Measurements from ENCODE around the gene NPSR1.

The NPSR1 gene

DNA sequence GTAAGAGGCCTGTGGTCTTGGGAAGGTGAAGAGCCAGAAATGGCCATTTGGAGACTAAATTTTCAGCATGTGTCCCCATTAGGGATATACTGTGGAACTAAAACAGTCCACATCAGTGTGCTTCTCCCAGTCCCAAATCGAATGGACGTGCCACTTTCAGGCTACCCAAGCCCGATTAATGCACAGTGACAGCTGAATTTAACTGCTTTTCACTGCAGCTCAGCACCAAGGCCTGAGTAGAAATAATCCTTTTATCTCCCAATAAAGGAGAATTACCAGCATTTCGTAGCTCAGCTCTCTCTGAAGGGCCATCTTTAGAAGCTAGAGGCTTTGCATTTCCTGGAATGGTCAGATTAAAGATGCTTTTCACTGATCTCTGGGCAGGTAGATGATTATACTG lies 183.3 kb downstream of the NPSR1 start:
- no peak for DNase-seq (ENCODE audit: low read depth)
- H3K4me3 ChIP-seq (ENCODE audit: low read depth, low read length), result no peak overlapping the region
- TF ChIP-seq, protein P1, sequence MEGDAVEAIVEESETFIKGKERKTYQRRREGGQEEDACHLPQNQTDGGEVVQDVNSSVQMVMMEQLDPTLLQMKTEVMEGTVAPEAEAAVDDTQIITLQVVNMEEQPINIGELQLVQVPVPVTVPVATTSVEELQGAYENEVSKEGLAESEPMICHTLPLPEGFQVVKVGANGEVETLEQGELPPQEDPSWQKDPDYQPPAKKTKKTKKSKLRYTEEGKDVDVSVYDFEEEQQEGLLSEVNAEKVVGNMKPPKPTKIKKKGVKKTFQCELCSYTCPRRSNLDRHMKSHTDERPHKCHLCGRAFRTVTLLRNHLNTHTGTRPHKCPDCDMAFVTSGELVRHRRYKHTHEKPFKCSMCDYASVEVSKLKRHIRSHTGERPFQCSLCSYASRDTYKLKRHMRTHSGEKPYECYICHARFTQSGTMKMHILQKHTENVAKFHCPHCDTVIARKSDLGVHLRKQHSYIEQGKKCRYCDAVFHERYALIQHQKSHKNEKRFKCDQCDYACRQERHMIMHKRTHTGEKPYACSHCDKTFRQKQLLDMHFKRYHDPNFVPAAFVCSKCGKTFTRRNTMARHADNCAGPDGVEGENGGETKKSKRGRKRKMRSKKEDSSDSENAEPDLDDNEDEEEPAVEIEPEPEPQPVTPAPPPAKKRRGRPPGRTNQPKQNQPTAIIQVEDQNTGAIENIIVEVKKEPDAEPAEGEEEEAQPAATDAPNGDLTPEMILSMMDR (conservative IDR thresholded peaks at IDR 0.05; ENCODE audit: low read depth, low read length), result no peak

DNA sequence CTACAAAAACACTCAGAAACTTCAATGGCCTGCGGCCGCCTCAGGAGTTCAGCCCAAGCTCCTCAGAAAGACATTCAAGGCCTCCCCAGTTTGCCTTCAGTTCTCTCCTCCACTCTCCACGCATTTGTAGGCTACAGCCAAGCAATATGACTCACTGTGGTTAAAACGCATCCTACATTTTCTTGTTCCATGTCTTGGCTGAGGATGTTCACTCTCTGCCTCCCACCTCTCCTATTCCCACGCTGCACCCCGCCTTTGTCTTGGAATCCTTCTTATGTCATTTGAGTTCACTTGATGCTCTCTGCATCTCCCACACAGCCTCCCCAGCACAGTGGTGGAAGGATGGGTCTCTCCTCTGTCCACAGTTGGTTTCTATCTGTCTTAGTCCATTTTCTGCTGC lies 184.8 kb downstream of the NPSR1 start:
- TF ChIP-seq, protein P1 (conservative IDR thresholded peaks at IDR 0.05; ENCODE audit: low read depth, low read length), result no peak
- DNase-seq (ENCODE audit: low read depth), result peak; percentile 35
- no peak overlapping the region for H3K4me3 ChIP-seq (ENCODE audit: low read depth, low read length)

DNA sequence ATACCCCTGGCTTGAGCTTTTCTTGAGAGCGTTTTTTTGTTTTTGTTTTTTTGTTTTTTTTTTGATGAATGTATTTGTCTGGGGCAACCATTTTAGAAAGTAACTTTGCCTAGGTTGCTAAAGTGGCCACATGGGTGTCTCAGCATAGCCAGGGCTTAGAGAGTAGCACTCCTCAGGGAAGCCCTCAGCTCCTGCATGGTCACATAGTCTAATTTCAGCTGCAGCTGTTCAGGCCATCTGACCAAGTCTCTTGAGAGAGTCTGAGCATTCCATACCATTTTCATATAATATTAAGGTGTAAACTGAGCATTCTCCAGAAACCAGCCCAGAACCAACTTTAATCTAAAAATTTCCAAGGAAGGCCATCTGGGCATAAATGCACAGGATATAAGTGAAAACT lies 186.4 kb downstream of the NPSR1 start:
- TF ChIP-seq, protein P1 (conservative IDR thresholded peaks at IDR 0.05; ENCODE audit: low read depth, low read length), result no peak
- no peak overlapping the region for H3K4me3 ChIP-seq (ENCODE audit: low read depth, low read length)
- DNase-seq (ENCODE audit: low read depth), result no peak

DNA sequence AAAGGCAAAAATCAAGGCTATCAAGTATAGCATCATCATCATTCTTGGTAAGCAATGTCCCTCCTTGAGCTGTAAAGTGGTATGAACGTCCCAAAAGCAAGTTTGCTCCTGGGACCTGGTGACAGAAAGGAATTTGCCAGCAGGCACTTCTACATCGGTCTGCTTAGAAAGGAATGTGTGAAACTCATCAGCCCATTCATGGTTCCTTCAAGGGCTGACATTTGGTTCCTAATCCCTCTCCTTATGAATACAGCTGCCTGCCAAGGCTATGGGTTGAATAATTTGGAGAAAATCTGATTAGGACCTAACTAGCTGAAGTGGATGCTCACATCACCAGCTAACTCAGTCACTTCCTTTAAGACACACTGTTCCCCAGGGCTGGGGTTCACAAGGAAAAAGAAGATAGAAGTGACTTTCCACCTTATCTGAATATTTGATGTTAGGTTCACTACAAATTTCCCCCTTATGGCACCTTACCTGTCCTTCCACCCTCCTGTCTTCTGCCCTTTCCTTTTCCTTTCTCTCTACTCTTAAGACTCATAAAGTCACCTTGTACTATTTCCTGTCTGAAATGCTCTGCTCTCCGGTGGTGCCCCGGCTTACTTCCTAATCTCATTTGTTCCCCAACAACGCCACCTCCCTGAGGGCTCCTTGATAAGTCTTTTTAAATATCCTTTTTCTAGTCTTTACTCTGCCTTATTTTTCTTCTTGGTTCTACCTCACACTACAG lies 187.1 kb downstream of the NPSR1 start:
- TF ChIP-seq, protein P1 (conservative IDR thresholded peaks at IDR 0.05; ENCODE audit: low read depth, low read length), result no peak
- no peak overlapping the region for H3K4me3 ChIP-seq (ENCODE audit: low read depth, low read length)
- DNase-seq (ENCODE audit: low read depth), result no peak

DNA sequence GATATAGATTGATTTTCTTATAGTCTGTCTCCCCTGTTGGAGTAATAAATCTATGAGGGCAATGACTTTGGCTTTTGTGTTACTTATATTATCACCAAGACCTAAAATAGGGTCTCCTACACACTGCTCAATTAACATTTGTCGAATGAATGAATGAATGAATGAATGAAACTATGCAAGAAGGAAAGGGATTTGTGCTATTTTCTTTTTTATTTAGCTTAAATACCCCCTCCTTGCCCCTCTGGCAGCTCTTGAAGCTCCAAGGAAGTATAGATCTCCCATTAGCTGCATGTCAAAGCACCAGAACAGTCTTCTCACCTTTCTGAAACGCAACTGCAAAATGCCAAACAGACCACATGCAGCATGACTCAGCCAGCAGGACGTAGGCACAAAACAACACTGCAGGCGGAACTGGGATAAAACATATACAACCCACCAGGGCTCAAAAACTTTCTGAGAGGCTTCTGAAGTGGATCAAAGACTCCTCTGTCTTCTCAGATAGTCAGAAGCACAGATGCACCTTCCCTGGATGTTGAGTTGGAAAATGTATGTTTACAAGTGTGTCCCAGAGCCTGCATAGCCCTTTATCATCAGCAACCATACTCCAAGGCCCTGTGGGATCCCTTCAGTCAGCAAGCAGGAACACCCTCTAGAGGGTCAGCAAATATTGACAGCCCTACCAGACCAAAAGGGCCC lies 187.8 kb downstream of the NPSR1 start:
- H3K4me3 ChIP-seq (ENCODE audit: low read depth, low read length), result no peak overlapping the region
- TF ChIP-seq, protein P1 (conservative IDR thresholded peaks at IDR 0.05; ENCODE audit: low read depth, low read length), result no peak
- peak; percentile 36 for DNase-seq (ENCODE audit: low read depth)

DNA sequence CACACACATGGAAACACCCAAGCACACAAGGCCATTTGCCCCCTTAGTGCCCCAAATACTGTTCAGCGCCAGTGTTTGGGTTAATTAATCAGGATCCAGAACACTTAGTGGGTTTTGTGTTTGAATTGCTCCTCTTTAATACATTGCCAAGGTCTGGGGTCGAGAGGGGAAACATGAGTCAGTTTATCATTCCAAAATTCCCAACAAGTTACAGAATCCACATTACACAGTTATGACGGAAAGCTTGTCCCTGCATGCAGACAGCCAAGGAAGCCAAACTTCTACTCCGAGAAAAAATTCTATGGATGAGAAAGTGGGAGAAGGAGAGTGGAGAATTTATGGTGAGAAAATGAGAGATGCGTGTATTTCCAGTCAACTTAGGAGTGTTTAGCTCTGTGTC lies 189.0 kb downstream of the NPSR1 start:
- H3K4me3 ChIP-seq (ENCODE audit: low read depth, low read length), result no peak overlapping the region
- TF ChIP-seq, protein P1 (conservative IDR thresholded peaks at IDR 0.05; ENCODE audit: low read depth, low read length), result no peak
- DNase-seq (ENCODE audit: low read depth), result no peak

DNA sequence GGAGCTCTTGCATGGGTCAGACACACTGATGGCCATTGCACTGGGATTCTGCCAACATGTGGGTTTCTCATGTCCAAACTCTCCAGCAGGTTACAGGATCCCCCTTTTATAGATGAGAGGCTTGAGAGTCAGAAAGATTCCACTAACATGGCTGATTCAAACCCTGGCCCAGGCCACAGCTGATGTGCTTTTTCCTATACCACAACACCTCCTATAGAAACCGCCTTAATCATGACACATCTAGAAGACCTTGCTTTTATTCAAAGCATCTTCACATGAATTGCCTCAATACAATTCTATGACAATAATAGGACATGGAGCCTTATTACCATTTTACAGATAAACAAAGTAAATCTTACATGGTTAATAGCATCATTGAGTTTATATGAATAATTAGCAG lies 190.7 kb downstream of the NPSR1 start:
- H3K4me3 ChIP-seq (ENCODE audit: low read depth, low read length), result no peak overlapping the region
- no peak for DNase-seq (ENCODE audit: low read depth)
- TF ChIP-seq, protein P1 (conservative IDR thresholded peaks at IDR 0.05; ENCODE audit: low read depth, low read length), result no peak

Data from choroid plexus epithelial cell (primary cell).